M059J (cell line): ENCODE data around the gene NR2F6. TPM values are rescaled to one million over a fixed set of nuclear protein-coding genes. Genes with fewer than 3 reads are reported as not detected.
"Not testable (repeated sequence)": the region's sequence is repeated elsewhere in the genome, so short reads cannot be mapped to it uniquely, and the experiment has no call there.

Source experiments
- DNase-seq: peaks from one replicate; pipeline ENCODE4 v3.0.0-alpha.2; 2012; ENCODE audit warnings: low read depth
- total RNA-seq: library from RNA; depleted of rRNA; stranded (reverse); fragments of >200 nt; shearing (Covaris generic); gene quantifications from 2 replicates; pipeline ENCODE4 v1.2.3, GENCODE V29; 2014

Gene NR2F6
- total RNA-seq, 1 experiment from 2014 or later: 56.4 TPM

DNA sequence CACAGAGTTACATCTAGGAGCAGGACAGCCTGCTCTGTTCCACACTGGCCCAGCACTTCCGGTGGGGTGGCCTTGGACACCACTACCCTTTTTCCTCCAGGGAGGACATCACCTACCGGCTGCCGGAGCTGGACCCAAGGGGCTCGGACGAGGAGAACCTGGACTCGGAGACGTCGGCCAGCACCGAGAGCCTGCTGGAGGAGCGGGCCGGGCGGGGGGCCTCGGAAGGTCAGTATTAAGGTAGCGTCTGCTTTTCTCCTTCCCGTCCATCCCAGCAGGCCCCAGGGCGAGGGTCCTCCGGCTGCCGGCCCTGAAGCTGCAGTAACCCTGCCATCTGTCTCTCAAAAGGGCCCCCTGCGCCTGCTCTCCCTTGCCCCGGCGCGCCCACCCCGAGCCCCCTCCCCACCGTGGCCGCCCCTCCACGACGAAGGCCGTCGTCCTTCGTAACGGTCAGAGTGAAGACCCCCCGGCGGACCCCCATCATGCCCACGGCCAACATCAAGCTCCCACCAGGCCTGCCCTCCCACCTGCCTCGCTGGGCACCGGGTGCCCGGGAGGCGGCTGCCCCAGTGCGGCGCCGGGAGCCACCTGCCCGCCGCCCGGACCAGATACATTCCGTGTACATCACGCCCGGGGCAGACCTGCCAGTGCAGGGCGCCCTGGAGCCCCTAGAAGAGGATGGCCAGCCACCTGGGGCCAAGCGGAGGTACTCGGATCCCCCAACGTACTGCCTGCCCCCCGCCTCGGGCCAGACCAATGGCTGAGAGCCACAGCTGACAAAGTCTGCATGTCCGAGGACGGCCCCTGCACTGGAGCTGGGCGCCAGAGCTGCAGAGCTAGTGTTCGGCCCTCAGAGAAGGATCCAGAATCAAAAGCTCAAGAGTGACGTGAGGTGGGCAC lies 33.9 kb downstream of the NR2F6 start:
- no peak for DNase-seq

DNA sequence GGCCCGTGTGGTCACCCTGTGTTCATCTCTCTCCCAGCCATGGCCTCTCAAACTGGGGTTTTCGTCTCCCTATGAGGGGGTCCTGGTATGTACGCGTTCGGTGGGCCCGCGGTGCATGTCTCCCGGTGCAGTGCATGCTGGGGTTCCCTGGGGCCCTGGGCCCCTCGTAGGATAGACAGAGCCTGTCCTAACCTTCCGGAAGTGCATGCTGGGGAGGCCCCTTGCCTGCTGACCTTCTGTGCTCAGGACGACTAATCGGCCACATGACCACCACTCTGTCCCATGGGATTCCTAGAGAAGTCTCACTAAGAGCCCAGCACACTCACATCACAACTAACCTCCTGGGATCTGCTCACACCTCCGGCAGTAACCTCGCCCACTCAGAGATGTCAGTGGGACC lies 35.4 kb downstream of the NR2F6 start:
- DNase-seq: no peak

DNA sequence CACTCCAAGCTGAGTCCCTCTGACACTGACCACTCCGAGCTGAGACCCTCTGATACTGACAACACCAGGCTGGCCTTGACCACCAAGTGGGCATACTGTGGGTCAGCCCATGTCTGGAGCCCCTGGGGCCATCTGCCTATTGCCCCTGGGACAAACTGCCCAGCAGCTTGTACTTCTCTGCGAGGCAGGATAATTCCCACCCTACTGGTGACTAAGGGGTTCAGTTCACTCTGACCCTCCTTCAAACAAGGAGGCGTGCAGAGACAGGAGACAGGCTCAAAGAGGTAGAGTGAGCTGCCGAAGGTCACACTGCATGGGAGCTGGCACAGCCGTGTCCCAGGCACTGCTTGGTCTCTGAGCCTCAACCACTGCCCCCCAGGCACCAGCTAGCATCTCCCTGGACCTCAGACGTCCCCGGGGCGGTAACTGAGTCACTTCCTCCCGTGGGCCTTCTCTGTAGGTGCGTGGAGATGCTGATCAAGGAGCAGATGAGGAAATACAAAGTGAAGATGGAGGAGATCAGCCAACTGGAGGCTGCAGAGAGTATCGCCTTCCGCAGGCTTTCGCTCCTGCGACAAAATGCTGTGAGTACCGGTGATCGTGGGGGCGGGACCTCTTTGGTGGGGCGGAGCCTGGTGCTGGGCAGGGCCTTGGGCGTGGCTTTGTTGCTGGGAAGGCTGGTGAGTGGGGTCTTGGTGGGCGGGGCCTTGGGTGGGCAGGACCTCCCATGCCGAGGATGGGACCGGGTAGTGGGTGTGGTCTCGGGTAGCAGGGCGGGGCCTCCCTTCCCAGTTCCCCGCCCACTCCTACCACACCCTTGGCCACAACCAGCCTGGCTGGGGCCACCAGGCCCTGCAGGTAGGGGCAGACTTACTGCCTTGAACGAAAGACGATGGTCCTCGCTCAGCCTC lies 36.3 kb downstream of the NR2F6 start:
- DNase-seq: peak; percentile 63

DNA sequence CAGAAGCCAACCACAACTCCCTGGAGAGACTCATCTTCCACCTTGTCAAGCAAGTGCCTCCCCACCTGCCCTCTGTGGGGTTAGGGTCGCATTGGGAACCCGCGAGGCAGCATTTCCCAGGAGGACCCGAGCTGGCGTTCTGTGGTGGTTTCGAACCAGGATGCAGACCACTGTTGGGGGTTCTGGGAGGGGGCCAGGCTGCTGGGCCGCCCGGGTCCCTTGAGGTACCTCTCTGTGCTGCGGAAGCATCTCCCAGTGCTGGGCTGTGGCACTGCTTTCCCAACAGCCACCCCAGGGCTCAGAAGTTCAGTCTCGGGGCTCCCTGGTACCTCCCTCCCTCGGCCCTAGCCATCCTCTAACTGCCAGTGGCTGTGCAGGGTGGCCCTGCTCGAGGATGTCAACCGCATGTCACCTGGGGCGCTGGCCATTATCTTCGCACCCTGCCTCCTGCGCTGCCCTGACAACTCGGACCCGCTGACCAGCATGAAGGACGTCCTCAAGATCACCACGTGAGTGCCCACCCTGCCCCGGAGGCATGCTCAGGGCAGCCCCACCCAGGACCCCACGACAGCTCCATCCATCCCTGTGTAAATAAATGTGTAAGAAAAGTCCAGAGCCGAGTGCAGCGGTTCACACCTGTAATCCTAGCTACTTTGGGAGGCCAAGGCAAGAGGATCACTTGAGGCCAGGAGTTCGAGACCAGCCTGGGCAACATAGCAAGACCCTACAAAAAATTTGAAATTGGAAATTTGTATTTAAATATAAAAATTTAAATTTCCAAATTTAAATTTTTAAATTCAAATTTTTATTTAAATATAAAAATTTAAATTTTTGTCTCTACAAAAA lies 38.8 kb downstream of the NR2F6 start:
- no peak for DNase-seq

DNA sequence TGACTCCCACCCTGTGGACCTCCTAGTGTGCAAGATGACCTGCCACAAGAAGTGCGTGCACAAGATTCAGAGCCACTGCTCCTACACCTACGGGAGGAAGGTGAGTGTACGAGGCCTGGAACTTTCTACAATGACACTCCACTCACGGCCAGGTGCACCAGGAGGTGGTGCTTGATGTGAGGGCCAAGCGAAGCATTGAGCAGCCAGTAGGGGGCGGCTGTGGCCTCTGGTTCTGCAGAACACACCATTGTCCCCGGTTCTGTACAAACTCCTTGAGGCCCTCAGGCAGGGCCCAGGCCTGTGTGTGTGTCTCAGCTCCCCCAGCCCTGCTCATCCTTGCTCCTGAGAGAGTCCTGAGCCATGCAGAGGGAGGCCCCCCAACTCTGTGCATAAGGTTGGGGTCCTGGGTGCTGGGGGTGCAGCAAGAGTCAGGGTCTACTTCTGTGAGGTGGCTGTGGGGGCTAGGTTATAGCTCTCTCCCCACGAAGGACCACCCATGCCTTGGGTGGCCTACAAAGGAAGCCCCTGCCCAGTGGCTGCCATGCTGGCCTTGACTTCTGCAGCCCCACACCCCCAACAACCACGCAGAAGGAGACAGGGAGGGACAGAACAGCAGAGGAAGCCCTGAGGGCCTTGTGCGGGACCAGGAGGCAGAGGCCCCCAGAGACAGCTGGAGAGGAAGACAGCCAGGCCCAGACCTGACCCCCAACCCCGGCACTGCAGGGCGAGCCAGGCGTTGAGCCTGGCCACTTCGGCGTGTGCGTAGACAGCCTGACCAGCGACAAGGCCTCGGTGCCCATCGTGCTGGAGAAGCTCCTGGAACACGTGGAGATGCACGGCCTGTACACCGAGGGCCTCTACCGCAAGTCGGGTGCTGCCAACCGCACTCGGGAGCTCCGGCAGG lies 40.2 kb downstream of the NR2F6 start:
- DNase-seq: peak; percentile 52

GRCh38 chr19:17202713-17203112 lies 43.0 kb downstream of the NR2F6 start:
- DNase-seq: no peak

GRCh38 chr19:17202249-17202648 lies 43.5 kb downstream of the NR2F6 start:
- peak; percentile 25 for DNase-seq

DNA sequence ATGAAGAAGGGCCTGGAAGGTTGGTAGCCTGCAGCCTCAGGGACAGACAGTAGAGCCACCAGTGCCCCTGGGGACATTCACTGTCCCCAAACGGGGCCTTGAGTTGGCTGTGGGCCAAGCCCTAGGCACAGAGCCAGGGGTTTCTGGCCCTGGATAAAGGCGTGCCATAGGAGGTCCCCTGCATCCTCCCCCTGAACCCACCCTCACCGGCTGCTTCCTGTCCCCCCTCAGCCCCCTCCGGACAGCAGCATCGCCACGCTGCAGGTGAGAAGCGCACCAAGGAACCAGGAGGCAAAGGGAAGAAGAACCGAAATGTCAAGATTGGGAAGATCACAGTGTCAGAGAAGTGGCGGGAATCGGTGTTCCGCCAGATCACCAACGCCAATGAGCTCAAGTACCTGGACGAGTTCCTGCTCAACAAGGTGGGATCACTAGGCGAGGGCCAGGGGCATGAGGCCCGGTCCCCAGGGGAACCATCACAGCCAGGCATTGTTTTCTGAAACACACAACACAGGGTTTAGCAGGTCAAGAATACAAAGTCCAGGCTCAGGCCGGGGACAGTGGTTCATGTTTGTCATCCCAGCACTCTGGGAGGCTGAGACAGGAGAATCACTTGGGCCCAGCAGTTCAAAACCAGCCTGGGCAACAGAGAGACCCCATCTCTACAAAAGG lies 45.2 kb downstream of the NR2F6 start:
- DNase-seq: no peak

GRCh38 chr19:17197666-17198065 lies 48.1 kb downstream of the NR2F6 start:
- no peak for DNase-seq

DNA sequence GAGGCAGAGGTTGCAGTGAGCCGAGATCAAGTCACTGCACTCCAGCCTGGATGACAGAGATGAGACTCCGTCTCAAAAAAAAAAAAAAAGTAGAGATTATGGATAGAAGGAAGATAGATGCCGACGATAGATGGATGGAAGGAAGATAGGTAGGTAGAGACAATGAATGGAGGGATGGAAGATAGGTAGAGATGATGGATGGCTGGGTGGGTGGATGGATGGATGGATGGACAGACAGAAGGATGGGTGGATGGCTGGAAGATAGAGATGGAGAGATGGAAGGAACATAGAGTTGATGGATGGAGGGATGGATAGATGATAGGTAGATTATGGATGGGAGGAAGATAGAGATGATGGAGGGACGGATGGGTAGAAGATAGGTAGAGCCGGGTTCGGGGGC lies 49.1 kb downstream of the NR2F6 start:
- no peak for DNase-seq

GRCh38 chr19:17195106-17195505 lies 50.6 kb downstream of the NR2F6 start:
- no peak for DNase-seq

DNA sequence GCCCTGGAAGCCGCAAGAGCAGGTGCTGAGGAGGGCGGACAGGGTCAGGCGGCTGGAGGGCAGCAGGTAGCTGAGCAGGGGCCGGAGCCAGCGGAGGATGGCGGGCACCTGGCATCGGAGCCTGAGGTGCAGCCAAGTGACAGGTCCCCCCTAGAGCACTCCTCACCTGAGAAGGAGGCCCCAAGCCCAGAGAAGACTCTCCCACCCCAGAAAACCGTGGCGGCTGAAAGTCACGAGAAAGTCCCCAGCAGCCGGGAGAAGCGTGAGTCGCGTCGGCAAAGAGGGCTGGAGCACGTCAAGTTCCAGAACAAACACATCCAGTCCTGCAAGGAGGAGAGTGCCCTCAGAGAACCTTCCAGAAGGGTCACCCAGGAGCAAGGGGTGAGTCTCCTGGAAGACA lies 51.1 kb downstream of the NR2F6 start:
- no peak for DNase-seq

- DNase-seq: no peak
These were observed 53.0 kb downstream of the NR2F6 start for GRCh38 chr19:17192751-17193150.

DNA sequence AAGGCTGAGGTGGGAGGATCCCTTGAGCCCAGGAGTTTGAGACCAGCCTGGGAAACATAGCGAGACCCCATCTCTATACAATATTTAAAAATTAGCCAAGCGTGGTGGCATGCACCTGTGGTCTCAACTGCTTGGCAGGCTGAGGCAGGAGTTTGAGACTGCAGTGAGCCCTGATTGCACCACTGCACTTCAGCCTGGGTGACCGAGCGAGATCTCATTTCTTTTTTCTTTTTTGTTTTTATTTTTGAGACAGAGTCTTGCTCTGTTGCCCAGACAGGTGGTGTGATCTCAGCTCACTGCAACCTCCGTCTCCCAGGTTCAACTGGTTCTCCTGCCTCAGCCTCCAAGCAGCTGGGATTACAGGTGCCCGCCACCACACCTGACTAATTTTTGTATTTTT lies 54.0 kb downstream of the NR2F6 start:
- DNase-seq: not testable (repeated sequence)

GRCh38 chr19:17185590-17185989 lies 60.1 kb downstream of the NR2F6 start:
- no peak for DNase-seq

DNA sequence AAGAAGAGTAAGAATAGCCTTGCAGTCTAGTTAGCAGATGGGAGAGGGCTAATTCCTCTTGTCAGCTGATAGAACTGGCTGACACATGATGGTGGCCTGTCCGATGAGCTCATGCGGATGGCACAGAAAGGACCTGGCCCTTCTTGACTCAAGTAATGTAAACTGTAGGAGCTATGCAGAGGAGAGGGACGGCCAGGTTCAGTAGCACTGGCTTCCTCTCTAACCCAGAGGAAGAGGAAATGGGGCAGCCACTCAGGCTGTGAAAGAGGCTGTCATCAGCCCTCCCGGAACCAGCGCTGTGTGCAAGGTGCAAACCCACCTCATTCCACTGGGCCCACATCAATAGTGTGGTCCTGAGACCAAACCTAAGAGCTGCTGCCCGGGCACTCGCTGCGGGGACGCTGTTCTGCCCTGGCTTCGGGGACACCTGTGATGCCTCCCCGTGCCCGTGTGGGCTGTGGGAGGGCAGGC lies 61.3 kb downstream of the NR2F6 start:
- no peak for DNase-seq

GRCh38 chr19:17183858-17184321 lies 61.8 kb downstream of the NR2F6 start:
- DNase-seq: no peak

- no peak for DNase-seq
These were observed 62.4 kb downstream of the NR2F6 start for GRCh38 chr19:17183271-17183761.
